Tibial artery (tissue), 4 donors: ENCODE results near the gene SBF2.
"Not testable (repeated sequence)": the region's sequence is repeated elsewhere in the genome, so short reads cannot be mapped to it uniquely, and the experiment has no call there.

ENCODE experiments used
- DNase-seq, 2 donors: peaks; one replicate each; pipeline ENCODE4 v3.0.0-alpha.2; 2019
- H3K27ac ChIP-seq, 2 donors: fragments of 200-600 bp; sonication (generic) in 1 of 2; 1 replicate in 1 of 2; 2 replicates in 1 of 2; pipeline ENCODE4 v1.5.1; 2018 to 2019; ENCODE audit warnings: mild to moderate bottlenecking in 1 of 2
- H3K27me3 ChIP-seq, 2 donors: fragments of 200-600 bp; sonication (generic) in 1 of 2; one replicate each; pipeline versions ENCODE4 v1.5.1 to v1.6.0; 2016 to 2019
- H3K36me3 ChIP-seq, 3 donors: fragments of 200-600 bp; sonication (generic) in 2 of 3; one replicate each; pipeline ENCODE4 v1.5.1; 2016 to 2019; ENCODE audit warnings: mild to moderate bottlenecking in 2 of 3
- H3K4me1 ChIP-seq, 4 donors: fragments of 200-600 bp; sonication (generic) in 2 of 4; 1 replicate in 3 of 4; 2 replicates in 1 of 4; pipeline ENCODE4 v1.5.1; 2016 to 2019
- H3K4me3 ChIP-seq, 2 donors: fragments of 200-600 bp; sonication (generic) in 1 of 2; 1 replicate in 1 of 2; 2 replicates in 1 of 2; pipeline ENCODE4 v1.5.1; 2018 to 2019; ENCODE audit warnings: mild to moderate bottlenecking in 2 of 2
- H3K9me3 ChIP-seq, 3 donors: fragments of 200-600 bp; sonication (generic) in 1 of 3; one replicate each; pipeline ENCODE4 v1.5.1; 2016 to 2019
- intact Hi-C: fragments of 100-400 bp; cut with DNase I; formaldehyde crosslinking; loops from one replicate; pipeline ENCODE4 v1.15.0; 2023; ENCODE audit warnings: low total_unique reads
- TF ChIP-seq, protein P1 (sequence below), 2 experiments: fragments of 200-600 bp in 1 of 2; fragments of 450-650 bp in 1 of 2; IDR thresholded peaks; one replicate each; pipeline ENCODE4 v1.5.1; 2017 to 2019; ENCODE audit warnings: antibody characterized with exemption in 2 of 2, mild to moderate bottlenecking in 1 of 2, moderate library complexity in 1 of 2

Gene SBF2

DNA sequence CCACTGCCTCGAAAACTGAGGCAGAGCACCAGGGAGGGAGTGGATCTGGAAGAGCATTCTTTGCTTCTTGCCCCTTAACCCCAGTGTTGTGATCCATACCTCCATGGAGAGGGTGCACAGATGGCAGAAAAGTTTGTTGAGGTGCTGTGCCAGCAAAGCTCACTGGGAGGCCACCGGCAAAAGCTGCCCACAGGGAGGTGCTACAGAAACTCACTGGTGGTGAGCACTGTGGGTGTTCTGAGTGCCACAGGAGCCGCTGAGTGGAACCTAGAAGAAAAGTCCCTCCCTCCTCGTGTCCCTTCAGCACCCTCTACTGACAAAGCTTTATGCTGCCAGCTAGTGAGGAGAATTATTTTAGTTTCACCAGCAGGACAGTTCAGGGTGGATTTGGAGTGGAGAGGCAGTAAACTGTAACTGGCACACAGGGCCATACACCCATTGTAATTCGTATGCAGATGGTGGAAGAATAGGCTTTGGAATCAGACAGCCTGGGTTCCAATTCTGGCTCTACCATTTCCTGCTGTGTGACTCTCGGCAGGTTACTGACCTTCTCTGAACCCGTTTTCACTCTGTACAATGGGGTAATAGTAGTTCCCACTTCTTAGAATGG, 545.6 kb downstream of the SBF2 start:
- H3K4me3 ChIP-seq = no peak overlapping the region
- H3K4me1 ChIP-seq = peaks cover 0 to 21% (median 9%) of the 10 kb centered on the region in 4 donors
- H3K27me3 ChIP-seq = no peaks in the 10 kb centered on the region
- H3K9me3 ChIP-seq = no peaks in the 10 kb centered on the region
- H3K27ac ChIP-seq = peak overlapping the region; percentile 8 to 54
- peaks cover 17 to 56% (median 45%) of the 10 kb centered on the region in 3 donors for H3K36me3 ChIP-seq
- DNase-seq = peak; percentile 51 to 81
- TF ChIP-seq, protein P1, sequence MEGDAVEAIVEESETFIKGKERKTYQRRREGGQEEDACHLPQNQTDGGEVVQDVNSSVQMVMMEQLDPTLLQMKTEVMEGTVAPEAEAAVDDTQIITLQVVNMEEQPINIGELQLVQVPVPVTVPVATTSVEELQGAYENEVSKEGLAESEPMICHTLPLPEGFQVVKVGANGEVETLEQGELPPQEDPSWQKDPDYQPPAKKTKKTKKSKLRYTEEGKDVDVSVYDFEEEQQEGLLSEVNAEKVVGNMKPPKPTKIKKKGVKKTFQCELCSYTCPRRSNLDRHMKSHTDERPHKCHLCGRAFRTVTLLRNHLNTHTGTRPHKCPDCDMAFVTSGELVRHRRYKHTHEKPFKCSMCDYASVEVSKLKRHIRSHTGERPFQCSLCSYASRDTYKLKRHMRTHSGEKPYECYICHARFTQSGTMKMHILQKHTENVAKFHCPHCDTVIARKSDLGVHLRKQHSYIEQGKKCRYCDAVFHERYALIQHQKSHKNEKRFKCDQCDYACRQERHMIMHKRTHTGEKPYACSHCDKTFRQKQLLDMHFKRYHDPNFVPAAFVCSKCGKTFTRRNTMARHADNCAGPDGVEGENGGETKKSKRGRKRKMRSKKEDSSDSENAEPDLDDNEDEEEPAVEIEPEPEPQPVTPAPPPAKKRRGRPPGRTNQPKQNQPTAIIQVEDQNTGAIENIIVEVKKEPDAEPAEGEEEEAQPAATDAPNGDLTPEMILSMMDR (IDR thresholded peaks at IDR 0.05) = peak; percentile 70 to 77
- intact Hi-C loops = no loop called here

DNA sequence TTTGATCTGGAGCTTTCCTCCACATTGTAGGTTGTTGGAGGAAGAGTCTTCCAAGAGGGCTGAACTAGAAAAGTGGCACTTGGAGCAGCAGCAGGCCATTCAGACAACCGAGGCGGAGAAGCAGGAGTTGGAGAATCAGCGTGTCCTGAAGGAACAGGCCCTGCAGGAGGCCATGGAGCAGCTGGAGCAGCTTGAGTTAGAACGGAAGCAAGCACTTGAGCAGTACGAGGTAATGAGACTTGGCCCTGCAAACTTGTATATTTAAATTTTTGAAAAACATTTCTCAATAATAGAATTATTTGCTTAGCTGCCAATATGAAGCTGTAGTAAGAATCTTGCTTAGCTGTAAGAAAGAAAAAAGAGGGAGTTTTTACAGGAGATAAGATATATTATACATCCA, 546.2 kb downstream of the SBF2 start:
- peaks cover 0 to 21% (median 9%) of the 10 kb centered on the region in 4 donors for H3K4me1 ChIP-seq
- peaks cover 17 to 56% (median 45%) of the 10 kb centered on the region in 3 donors for H3K36me3 ChIP-seq
- intact Hi-C loops = no loop called here
- TF ChIP-seq, protein P1 (IDR thresholded peaks at IDR 0.05) = no peak
- H3K4me3 ChIP-seq = no peak overlapping the region
- H3K27me3 ChIP-seq = no peaks in the 10 kb centered on the region
- DNase-seq = no peak
- peak overlapping the region; percentile 8 to 54 for H3K27ac ChIP-seq
- no peaks in the 10 kb centered on the region for H3K9me3 ChIP-seq

DNA sequence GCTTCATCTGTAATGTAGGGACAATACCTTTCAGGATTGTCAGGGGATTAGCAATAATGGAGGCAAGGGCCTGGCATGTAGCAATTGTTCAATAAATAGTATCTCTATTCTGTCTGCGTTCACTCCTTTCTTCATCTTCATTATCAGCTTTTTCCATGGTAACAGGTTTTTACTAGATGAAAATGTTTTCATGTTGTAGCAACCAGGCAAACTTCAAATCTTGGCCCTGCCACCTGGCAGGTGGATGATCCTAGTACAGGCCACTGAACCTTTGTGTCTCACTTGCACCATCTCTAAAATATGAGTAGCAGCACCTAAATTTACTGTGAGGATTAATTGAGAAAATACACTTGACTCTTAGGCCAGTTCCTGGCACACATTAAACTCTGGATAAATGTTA, 546.8 kb downstream of the SBF2 start:
- intact Hi-C loops = no loop called here
- Histone ChIP-seq H3K36me3 (peaks cover 21 to 60% (median 47%) of the 10 kb centered on the region in 3 donors), H3K27ac (peak overlapping the region; percentile 8 to 54), H3K9me3 (no peaks in the 10 kb centered on the region), H3K4me3 (no peak overlapping the region), H3K27me3 (no peaks in the 10 kb centered on the region), H3K4me1 (peaks cover 0 to 21% (median 9%) of the 10 kb centered on the region in 4 donors)
- TF ChIP-seq, protein P1 (IDR thresholded peaks at IDR 0.05) = no peak
- no peak for DNase-seq

DNA sequence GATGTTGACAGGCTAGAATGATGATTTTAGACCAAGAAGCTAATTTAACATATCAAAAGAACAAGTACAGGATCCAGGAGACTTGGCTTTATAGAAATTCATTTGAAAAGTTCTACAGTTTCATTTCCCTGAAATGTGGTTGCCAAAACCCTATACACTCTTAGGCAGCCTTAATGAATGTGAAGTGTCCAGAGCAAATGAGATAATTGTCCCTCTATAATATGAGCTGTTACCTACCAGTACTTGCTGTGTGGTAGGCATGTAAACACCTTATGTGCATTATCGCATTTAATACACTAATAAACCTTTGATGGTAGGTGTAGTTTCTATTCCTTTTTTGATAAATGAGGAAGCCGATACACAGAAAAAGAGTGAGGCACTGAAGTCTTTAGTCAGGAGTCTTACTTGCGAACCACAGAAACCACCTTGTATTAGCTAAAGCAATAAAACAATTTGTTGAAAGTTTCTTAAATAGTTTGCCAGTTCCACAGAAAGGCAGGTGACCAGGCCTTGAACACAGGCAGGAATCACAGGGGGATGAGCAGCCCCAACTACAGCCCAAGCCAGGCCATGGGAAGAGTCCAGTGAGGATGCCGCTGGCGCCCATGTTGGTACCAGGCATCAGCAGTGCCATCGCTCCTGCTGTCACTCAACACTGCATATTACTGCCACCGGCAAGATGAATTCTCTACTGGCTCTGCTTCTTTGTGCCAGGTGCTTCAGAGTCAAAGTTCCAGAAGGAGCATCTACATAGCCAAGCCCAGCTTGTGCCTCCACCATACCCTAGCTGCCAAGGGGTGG, 548.4 kb downstream of the SBF2 start:
- no peaks in the 10 kb centered on the region for H3K27me3 ChIP-seq
- H3K27ac ChIP-seq = no peak overlapping the region
- no peaks in the 10 kb centered on the region for H3K9me3 ChIP-seq
- TF ChIP-seq, protein P1 (IDR thresholded peaks at IDR 0.05) = no peak
- no peak for DNase-seq
- no peak overlapping the region for H3K4me3 ChIP-seq
- H3K4me1 ChIP-seq = peaks cover 0 to 21% (median 9%) of the 10 kb centered on the region in 4 donors
- H3K36me3 ChIP-seq = peaks cover 33 to 61% (median 45%) of the 10 kb centered on the region in 3 donors
- intact Hi-C loops = loop anchor here (2.0 kb wide), 1 partner anchor 129 kb away; no protein-coding TSS in a partner anchor

DNA sequence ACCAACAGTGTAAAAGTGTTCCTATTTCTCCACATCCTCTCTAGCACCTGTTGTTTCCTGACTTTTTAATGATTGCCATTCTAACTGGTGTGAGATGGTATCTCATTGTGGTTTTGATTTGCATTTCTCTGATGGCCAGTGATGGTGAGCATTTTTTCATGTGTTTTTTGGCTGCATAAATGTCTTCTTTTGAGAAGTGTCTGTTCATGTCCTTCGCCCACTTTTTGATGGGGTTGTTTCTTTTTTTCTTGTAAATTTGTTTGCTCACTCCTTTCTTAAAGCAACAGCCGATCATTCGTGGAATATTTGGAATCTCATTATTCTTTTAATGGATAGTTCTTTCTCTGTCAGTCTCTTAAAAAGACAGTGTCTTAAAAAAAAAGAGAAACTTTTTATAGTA, 550.5 kb downstream of the SBF2 start:
- intact Hi-C loops = not testable (repeated sequence)
- H3K36me3 ChIP-seq = peaks cover 38 to 64% (median 49%) of the 10 kb centered on the region in 3 donors

DNA sequence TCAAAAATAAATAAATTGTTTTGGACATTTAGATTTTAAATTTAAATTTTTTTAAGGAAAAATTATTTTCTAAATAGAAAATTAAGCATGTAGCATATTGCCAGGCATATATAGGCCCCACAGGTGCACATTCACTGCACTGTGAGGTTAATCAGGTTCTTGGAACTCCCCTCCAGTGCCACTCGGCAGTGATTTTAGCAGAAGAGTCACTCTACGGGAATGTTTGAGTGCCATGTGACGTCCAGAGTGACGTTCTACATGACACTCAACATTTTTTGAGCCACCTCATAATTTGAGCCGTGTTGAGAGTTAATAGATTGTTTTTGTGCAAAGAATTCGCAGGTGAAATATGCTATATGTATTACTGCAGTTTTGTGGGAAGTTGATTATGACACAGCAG, 552.8 kb downstream of the SBF2 start:
- H3K36me3 ChIP-seq = peaks cover 59 to 79% (median 68%) of the 10 kb centered on the region in 3 donors
- H3K4me1 ChIP-seq = peaks cover 0 to 14% (median 3%) of the 10 kb centered on the region in 4 donors
- H3K4me3 ChIP-seq = no peak overlapping the region
- intact Hi-C loops = no loop called here
- no peak for DNase-seq
- no peak overlapping the region for H3K27ac ChIP-seq
- H3K27me3 ChIP-seq = no peaks in the 10 kb centered on the region
- TF ChIP-seq, protein P1 (IDR thresholded peaks at IDR 0.05) = no peak
- no peaks in the 10 kb centered on the region for H3K9me3 ChIP-seq

More for the DNA sequence above, 550.5 kb downstream of the SBF2 start:
- DNase-seq, H3K27ac ChIP-seq, H3K27me3 ChIP-seq, H3K9me3 ChIP-seq, H3K4me3 ChIP-seq: not testable (repeated sequence)
- H3K4me1 ChIP-seq = peaks cover 0 to 21% (median 11%) of the 10 kb centered on the region in 4 donors
